ENCODE results near the gene CDK7.

DNA sequence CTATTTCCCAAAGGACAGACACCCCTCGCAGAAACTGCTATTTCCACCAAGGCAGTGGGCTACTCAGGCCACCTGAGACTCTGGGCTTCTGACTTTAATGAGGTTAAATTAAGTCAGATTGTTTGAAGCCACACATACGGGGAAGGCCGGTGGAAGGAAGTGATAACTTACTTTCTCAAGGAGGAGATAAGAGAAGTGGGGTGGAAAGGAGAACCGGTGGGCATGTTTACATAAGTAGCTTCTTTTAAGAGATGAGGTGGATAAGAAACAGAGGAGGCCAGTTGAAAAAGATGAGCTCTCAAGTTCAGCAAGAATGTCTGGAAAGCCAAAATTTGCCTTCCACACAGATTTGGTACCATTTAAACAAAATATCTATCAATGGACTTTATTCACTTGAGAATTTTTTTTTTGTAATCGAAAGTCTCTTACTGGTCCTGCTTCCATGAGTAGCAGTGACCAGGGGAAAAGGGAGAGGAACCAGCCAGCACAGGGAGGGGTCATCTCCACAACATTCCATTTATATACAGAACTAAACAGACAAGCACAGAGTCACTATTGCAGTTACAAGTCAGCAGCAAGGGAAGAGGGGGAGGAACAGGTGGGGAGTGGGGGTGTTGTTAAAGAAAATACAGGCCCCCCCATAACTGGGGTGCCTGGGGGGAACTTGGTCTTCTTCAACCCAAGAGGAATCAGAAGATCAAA is 77.9 kb downstream of the CDK7 start:
- no peak for TF ChIP-seq CTCF (IDR thresholded peaks at IDR 0.05)
- no peak for TF ChIP-seq ZFX (IDR thresholded peaks at IDR 0.05; ENCODE audit: borderline replicate concordance)
